Smooth muscle cell of the brain vasculature (primary cell): ENCODE measurements around the gene CASP2.

Experiments used
- DNase-seq: peaks from one replicate; pipeline ENCODE4 v3.0.0-alpha.2; 2012; ENCODE audit warnings: low read depth, low spot score

Gene CASP2

GRCh38 chr7:143295870-143296269 is 7.7 kb downstream of the CASP2 start:
- DNase-seq: no peak

DNA sequence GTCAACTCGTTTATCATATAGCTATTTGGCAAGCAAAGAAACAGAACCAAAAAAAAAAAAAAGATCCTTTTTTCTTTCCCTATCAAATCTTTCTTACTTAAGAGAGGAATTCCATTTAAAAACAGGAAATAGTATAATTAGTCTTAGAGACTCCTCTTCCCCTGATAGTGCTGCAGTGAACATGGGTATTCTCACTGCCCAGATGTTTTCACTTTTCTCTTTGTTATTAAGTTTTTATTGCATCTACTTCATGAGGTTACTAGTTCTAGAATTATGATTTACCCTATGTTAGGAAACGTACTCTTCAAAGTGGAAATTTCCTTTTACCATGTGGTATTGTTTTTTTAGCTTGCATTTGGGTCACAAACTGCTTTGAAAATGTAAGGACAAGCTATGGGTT is 8.5 kb downstream of the CASP2 start:
- DNase-seq: no peak

- DNase-seq: no peak
Measured at GRCh38 chr7:143299346-143299745, 11.2 kb downstream of the CASP2 start.

GRCh38 chr7:143299840-143300239 is 11.7 kb downstream of the CASP2 start:
- DNase-seq: no peak

DNA sequence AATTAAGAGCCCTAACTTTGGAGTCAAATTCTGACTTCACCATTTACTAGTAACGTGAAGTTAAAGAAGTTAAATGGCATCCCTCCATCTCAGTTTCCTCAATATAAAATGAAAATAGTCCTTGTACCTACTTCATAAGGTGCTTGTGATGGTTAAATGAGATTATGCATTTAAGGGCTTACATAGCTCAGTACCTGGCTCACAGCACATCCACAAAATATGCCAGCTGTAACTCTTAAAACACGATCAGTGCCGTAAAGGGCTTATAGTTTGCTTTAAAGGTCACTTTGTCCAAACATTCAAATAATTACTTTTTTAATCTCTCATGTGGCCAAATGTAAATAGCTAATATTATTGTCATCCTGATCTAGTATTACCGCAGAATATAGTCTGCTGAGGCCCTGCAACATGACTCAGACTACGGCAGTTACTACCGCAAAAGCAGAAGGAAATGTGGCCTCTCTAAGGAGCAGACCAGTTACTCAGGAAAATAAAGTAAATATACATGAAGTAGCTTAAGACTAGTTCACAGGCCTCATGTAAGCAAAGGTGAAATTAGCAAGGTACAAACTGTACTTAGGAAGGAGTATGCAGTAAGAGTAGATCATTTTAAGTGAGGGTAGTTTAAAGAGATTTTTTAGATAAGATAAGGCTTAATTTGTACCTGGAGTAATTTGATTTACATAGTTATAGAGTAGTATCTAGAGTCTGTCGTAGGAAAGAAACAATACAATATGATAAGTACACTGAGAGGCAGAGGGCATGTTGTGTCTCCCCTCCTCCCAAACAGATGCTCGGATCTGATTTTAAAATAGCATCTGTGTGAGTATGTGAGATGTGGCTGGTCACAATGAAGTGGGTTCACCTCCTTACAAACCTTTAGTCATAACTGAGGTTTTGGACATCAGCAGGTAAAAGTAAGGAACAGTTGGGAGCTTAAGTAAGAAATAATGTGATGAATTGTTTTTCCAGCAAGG is 13.1 kb downstream of the CASP2 start:
- DNase-seq: no peak

DNA sequence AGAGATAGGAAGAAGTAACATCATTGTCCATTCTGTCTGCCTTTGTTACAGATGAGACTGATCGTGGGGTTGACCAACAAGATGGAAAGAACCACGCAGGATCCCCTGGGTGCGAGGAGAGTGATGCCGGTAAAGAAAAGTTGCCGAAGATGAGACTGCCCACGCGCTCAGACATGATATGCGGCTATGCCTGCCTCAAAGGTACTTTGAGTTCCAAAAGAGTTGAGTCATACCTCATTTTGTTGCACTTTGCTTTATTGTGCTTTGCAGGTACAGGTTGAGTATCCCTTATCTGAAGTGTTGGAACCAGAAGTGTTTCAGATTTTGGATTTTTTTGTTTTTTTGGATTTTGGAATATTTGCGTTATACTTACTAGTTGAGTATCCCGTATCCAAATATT is 15.6 kb downstream of the CASP2 start:
- DNase-seq: no peak

DNA sequence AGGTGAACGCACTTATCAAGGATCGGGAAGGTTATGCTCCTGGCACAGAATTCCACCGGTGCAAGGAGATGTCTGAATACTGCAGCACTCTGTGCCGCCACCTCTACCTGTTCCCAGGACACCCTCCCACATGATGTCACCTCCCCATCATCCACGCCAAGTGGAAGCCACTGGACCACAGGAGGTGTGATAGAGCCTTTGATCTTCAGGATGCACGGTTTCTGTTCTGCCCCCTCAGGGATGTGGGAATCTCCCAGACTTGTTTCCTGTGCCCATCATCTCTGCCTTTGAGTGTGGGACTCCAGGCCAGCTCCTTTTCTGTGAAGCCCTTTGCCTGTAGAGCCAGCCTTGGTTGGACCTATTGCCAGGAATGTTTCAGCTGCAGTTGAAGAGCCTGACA is 16.8 kb downstream of the CASP2 start:
- no peak for DNase-seq

DNA sequence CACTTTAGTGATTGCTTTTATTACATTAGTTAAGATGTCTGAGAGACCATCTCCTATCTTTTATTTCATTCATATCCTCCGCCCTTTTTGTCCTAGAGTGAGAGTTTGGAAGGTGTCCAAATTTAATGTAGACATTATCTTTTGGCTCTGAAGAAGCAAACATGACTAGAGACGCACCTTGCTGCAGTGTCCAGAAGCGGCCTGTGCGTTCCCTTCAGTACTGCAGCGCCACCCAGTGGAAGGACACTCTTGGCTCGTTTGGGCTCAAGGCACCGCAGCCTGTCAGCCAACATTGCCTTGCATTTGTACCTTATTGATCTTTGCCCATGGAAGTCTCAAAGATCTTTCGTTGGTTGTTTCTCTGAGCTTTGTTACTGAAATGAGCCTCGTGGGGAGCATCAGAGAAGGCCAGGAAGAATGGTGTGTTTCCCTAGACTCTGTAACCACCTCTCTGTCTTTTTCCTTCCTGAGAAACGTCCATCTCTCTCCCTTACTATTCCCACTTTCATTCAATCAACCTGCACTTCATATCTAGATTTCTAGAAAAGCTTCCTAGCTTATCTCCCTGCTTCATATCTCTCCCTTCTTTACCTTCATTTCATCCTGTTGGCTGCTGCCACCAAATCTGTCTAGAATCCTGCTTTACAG is 17.4 kb downstream of the CASP2 start:
- no peak for DNase-seq

GRCh38 chr7:143308632-143309031 is 20.5 kb downstream of the CASP2 start:
- no peak for DNase-seq

DNA sequence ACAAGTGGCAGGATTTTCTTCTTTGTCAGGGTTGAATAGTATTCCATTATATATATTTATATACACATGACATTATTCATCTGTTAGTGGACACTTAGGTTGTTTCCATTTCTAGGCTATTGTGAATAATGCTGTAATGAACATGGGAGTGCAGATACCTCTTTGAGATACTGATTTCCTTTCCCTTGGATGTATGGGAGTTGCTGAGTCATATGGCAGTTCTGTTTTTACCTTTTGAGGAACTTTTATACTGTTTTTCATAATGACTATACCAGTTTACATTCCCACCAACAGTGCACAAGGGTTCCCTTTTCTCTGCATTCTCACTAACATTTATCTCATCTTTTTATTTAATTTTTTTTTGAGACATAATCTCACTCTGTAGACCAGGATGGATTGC is 26.0 kb downstream of the CASP2 start:
- no peak for DNase-seq

DNA sequence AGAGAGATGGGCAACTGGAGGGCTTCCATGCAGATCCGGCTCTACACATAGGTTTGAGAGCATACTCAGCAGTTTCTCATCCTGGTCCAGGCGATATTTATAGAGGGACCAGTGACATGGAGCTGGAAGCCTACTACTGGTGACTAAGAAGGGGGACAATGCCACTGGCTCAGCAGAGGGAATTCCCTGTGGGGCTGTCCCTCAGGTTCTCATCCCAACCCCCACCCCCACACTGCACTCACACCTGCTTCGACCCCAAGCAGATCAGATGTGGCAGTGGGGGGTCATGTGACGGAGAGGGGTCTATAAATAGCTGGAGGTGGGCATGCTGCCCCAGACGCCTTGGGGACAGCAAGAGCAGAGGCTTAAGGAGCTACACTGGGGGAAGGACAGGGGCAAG is 27.6 kb downstream of the CASP2 start, which contains the start of gene CLCN1:
Gene CLCN1 (plus strand): TSS at position 336 of the 400 bp plus-strand sequence. CDS start 102 bp downstream, outside the sequence.
- no peak for DNase-seq

- DNase-seq: no peak
Measured at GRCh38 chr7:143316492-143316891, 28.3 kb downstream of the CASP2 start.

GRCh38 chr7:143318661-143319060 is 30.5 kb downstream of the CASP2 start:
- DNase-seq: peak; percentile 37

DNA sequence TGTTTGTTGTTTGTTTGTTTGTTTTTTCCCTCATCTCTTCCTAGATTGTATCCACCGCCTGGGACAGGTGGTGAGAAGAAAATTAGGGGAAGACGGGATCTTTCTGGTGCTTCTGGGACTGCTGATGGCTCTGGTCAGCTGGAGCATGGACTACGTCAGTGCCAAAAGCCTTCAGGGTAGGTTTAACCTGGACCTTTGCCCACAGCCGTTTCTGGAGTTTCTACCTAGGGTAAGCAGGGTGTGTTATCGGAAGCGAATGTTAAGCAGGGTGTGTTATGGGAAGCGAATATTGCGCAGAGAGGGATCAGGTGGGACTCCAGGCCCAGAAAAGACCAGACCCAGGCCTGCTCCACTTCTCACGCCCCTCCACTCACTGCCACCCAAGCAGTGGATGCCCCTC is 32.5 kb downstream of the CASP2 start:
- DNase-seq: no peak

DNA sequence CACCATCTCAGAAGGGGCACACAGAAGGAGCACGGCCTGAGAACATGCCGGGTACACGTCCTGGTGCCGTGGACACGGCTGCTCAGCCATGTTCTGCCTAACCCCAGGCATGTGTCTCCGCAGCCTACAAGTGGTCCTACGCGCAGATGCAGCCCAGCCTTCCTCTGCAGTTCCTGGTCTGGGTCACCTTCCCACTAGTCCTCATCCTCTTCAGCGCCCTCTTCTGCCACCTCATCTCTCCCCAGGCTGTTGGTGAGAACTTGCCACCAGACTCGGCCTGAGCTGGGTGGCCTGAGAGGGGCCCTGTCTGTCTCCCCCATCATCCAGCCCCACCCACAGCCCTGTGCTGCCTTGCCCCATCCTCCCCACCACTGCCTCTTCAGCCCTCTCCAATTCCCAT is 33.1 kb downstream of the CASP2 start:
- DNase-seq: no peak

DNA sequence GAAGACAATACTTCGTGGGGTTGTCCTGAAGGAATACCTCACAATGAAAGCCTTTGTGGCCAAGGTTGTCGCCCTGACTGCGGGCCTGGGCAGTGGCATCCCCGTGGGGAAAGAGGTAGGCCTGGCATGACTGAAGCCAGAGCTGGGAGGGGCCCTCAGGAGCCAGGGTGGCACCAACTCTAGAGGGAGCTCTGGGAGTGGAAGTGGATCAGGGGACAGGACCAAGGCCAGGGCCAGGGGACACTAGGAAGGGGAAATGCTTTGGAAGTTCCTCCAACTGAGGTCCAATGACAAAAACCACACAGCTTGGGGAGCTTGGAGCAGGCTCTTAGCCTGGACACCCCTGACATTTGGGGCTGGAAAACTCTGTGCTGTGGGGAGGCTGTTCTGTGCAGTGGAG is 33.6 kb downstream of the CASP2 start:
- no peak for DNase-seq

- no peak for DNase-seq
Measured at GRCh38 chr7:143322760-143323633, 34.8 kb downstream of the CASP2 start.

GRCh38 chr7:143323653-143324052 is 35.5 kb downstream of the CASP2 start:
- DNase-seq: no peak

DNA sequence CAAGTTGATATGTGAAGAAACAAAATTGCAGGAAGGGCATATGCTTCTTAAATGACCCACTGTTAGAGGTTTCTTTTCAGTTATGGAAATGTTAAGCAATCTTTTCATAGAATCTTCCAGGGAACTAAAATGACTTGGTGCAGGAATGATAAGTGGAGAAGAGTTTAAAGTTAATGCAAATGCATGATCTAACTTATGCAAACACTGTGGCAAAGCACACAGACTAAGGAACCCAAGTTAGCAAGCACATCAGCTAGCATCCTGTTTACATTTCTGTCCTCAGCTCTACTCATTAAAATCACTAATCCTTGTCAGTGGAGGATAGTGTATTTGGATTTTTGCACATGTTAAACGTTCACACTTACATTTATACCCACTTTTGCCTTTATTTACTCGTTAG is 37.1 kb downstream of the CASP2 start:
- no peak for DNase-seq

- DNase-seq: no peak
Measured at GRCh38 chr7:143327903-143328302, 39.8 kb downstream of the CASP2 start.

DNA sequence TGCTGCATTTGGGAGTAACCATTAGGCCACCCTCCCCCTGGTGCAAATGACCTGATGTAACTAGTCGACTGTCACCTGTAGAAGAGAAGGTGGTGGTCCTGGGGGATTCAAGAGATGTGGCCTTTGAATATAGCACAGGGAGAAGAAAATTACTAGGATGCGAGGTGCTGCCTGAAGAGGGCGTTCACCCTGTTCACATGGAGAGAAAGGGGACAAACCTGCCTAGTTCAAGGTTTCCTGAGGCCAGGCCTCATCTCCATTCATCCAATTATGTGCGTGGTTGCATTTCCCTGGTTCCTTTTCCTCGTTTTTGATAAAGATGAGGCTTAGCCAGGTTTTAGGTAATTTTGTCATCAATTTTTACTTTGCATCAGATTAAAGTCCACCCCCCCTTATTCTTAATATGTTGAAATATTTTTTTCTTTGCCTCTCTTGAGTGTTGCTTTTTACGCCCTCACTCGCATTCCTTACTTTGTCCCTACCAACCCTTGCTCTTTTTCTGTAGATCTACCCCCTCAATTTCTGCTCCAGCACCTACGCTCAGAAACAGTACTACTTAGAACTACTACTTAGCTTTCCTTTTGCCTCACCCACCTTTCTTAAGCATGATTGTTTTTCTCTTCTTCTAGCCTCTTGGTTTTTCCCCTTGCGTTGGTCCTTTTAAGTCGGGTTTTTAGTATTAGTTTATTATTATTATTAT is 41.5 kb downstream of the CASP2 start:
- no peak for DNase-seq
